HepG2 (cell line): ENCODE results near the gene BCL11B. TPM values are rescaled to one million over a fixed set of nuclear protein-coding genes. Genes with fewer than 3 reads are reported as not detected.

Source experiments
- ATAC-seq: fragments of 200-7000 bp; cut with Tn5 transposase; 3 replicates; pipeline ENCODE4 v1.9.1; 2020; ENCODE audit warnings: mild to moderate bottlenecking, moderate library complexity
- BruUV-seq: library from RNA; stranded (reverse); fragments of 400-500 nt; replicated peaks from 2 replicates; lab custom pipeline; 2021; lab: Mats Ljungman, UMichigan
- CTCF ChIA-PET: fragments of 300-600 bp; formaldehyde crosslinking; extraction: SDS; loops from one replicate; lab custom pipeline; 2021; ENCODE audit warnings: low total read pairs, inconsistent platforms, low intra/inter-chr PET ratio; lab: Yijun Ruan, JAX
- POLR2A ChIA-PET: fragments of 350-600 bp; sonication (Branson Sonifier 250); formaldehyde crosslinking; loops from one replicate; lab custom pipeline; 2020; ENCODE audit warnings: antibody characterized with exemption, inconsistent platforms; lab: Yijun Ruan, JAX
- DNase-seq: peaks from one replicate; pipeline ENCODE4 v3.0.0-alpha.2; 2015; ENCODE audit warnings: low spot score
- FAIRE-seq: peaks from 3 replicates; lab custom pipeline; 2011; peaks lifted over from hg19 to GRCh38; lab: Jason Lieb, UNC
- H2AFZ ChIP-seq: one replicate; pipeline ENCODE4 v1.6.1; 2011; ENCODE audit warnings: low read length, inconsistent platforms
- H3K27ac ChIP-seq: fragments of 300-600 bp; 3 replicates; pipeline ENCODE4 v1.8.0; 2011; ENCODE audit warnings: mixed run types, mild to moderate bottlenecking, mixed read lengths, low read length, inconsistent platforms; ENCODE audit not compliant: insufficient read depth; ENCODE audit errors: extremely low read length
- H3K27me3 ChIP-seq, 2 experiments: fragments of 200-600 bp in 1 of 2; 2 replicates in 1 of 2; 3 replicates in 1 of 2; pipeline versions ENCODE4 v1.6.0 to v1.8.0; 2011; ENCODE audit warnings: low read length in 2 of 2, mild to moderate bottlenecking in 2 of 2, moderate library complexity in 2 of 2, inconsistent platforms in 1 of 2; ENCODE audit not compliant: insufficient read depth in 2 of 2, control insufficient read depth in 1 of 2
- H3K36me3 ChIP-seq, 2 experiments: fragments of 200-600 bp in 1 of 2; replicated peaks in 1 of 2; 2 replicates in 1 of 2; 3 replicates in 1 of 2; pipeline versions ENCODE4 v1.5.1 to v1.8.0; 2011; ENCODE audit warnings: low read length in 2 of 2, inconsistent platforms in 1 of 2; ENCODE audit not compliant: insufficient read depth in 2 of 2, control insufficient read depth in 1 of 2
- H3K4me1 ChIP-seq: 2 replicates; pipeline ENCODE4 v1.5.1; 2012; ENCODE audit warnings: low read length, inconsistent platforms; ENCODE audit not compliant: insufficient read depth
- H3K4me2 ChIP-seq: 2 replicates; pipeline ENCODE4 v1.6.0; 2011; ENCODE audit warnings: low read depth, low read length, inconsistent platforms
- H3K4me3 ChIP-seq, 3 experiments: fragments of 200-600 bp in 1 of 3; sonication (generic), shearing (Covaris generic) in 1 of 3; replicated peaks in 1 of 3; 2 replicates each; pipeline ENCODE4 v1.5.1; 2011 to 2016; ENCODE audit warnings: low read length in 3 of 3, inconsistent platforms in 2 of 3, low read depth in 2 of 3, mild to moderate bottlenecking in 2 of 3, control low read depth in 1 of 3, mixed read lengths in 1 of 3; ENCODE audit not compliant: insufficient read depth in 1 of 3
- H3K79me2 ChIP-seq: one replicate; pipeline ENCODE4 v1.6.1; 2011; ENCODE audit warnings: low read length, inconsistent platforms; ENCODE audit not compliant: insufficient read depth
- H3K9ac ChIP-seq: 2 replicates; pipeline ENCODE4 v1.6.0; 2011; ENCODE audit warnings: mild to moderate bottlenecking, low read depth, low read length, inconsistent platforms; ENCODE audit not compliant: insufficient read depth
- H3K9me3 ChIP-seq: 2 replicates; pipeline ENCODE4 v1.5.1; 2012; ENCODE audit warnings: mild to moderate bottlenecking, low read length
- H4K20me1 ChIP-seq: 2 replicates; pipeline ENCODE4 v1.6.0; 2011; ENCODE audit warnings: inconsistent platforms, mild to moderate bottlenecking, low read length, moderate library complexity; ENCODE audit not compliant: insufficient read depth
- CREB1 ChIP-seq, 2 experiments: fragments of 450-650 bp in 1 of 2; IDR thresholded peaks; 2 replicates each; pipeline ENCODE4 v1.6.1; 2016 to 2017; ENCODE audit warnings: control low read depth in 1 of 2, mild to moderate bottlenecking in 1 of 2, missing compliant biosample characterization in 1 of 2, missing genetic modification characterization in 1 of 2
- HNRNPK ChIP-seq: fragments of 200-400 bp; formaldehyde crosslinking; IDR thresholded peaks from 2 replicates; pipeline ENCODE4 v1.6.1; 2018; ENCODE audit warnings: low read length, low read depth, moderate library complexity, mild to moderate bottlenecking; ENCODE audit not compliant: poor library complexity, severe bottlenecking
- HNRNPL ChIP-seq: fragments of 200-400 bp; formaldehyde crosslinking; IDR thresholded peaks from 2 replicates; pipeline ENCODE4 v1.6.1; 2017; ENCODE audit warnings: mild to moderate bottlenecking, low read depth, low read length
- HOMEZ ChIP-seq: IDR thresholded peaks from 2 replicates; pipeline ENCODE4 v1.6.1; 2016; ENCODE audit warnings: low read depth
- JARID2 ChIP-seq: sonication (generic); formaldehyde crosslinking; IDR thresholded peaks from 2 replicates; pipeline ENCODE4 v1.8.1; 2023; ENCODE audit warnings: missing genetic modification reagents, inconsistent platforms; ENCODE audit not compliant: insufficient replicate concordance
- KLF6 ChIP-seq: IDR thresholded peaks from 2 replicates; pipeline ENCODE4 v1.8.0; 2016; ENCODE audit warnings: missing biosample characterization, missing genetic modification reagents
- XBP1 ChIP-seq: sonication (generic); formaldehyde crosslinking; IDR thresholded peaks from 2 replicates; pipeline ENCODE4 v1.5.0; 2020; ENCODE audit warnings: missing genetic modification reagents
- ZNF362 ChIP-seq: sonication (generic); formaldehyde crosslinking; IDR thresholded peaks from 2 replicates; pipeline ENCODE4 v1.4.0; 2020; ENCODE audit warnings: missing genetic modification reagents, mild to moderate bottlenecking, borderline replicate concordance
- ZNF441 ChIP-seq: sonication (generic); formaldehyde crosslinking; IDR thresholded peaks from 2 replicates; pipeline ENCODE4 v1.7.0; 2021; ENCODE audit warnings: missing genetic modification reagents, borderline replicate concordance
- ZNF564 ChIP-seq: sonication (generic); formaldehyde crosslinking; IDR thresholded peaks from 2 replicates; pipeline ENCODE4 v1.8.1; 2023; ENCODE audit warnings: mild to moderate bottlenecking, missing genetic modification reagents
- ZNF577 ChIP-seq: sonication (generic); formaldehyde crosslinking; IDR thresholded peaks from 2 replicates; pipeline ENCODE4 v1.4.0; 2020; ENCODE audit warnings: mild to moderate bottlenecking, low read depth, missing genetic modification reagents, borderline replicate concordance
- ZNF747 ChIP-seq: sonication (generic); formaldehyde crosslinking; IDR thresholded peaks from 2 replicates; pipeline ENCODE4 v1.8.1; 2023; ENCODE audit warnings: missing genetic modification reagents, mild to moderate bottlenecking, borderline replicate concordance
- ZNF781 ChIP-seq: sonication (generic); formaldehyde crosslinking; IDR thresholded peaks from 2 replicates; pipeline ENCODE4 v1.5.1; 2020; ENCODE audit warnings: borderline replicate concordance, mild to moderate bottlenecking, missing genetic modification reagents; ENCODE audit errors: not compliant biosample characterization
- WGBS: methylation state at CpG from one replicate; pipeline ENCODE4 v1.1.6; 2017; ENCODE audit warnings: low lambda C conversion rate; 5-methylcytosine and 5-hydroxymethylcytosine counted together
- in situ Hi-C: cut with HindIII; loops from 2 replicates; pipeline ENCODE4 v1.10.0; 2017; ENCODE audit warnings: low pct_unique_long_range_greater_than_20kb; ENCODE audit not compliant: extremely low pct_ligation_motif_present
- intact Hi-C: fragments of 100-400 bp; cut with micrococcal nuclease; formaldehyde crosslinking; loops from one replicate; pipeline ENCODE4 v1.10.0; 2022; ENCODE audit not compliant: unreplicated experiment
- polyA plus RNA-seq, 8 experiments: library from polyadenylated mRNA; depleted of rRNA in 3 of 8; stranded (reverse) in 7 of 8; unstranded in 1 of 8; fragments of >200 nt; fragmentation: Illumina TruSeq in 4 of 8; extraction: Trizol in 4 of 8; gene quantifications; 2 replicates each; pipeline versions ENCODE4 v1.2.1 to v1.2.3, GENCODE V29; 2011 to 2016; ENCODE audit warnings: low read depth in 4 of 8, missing spikeins in 1 of 8, mixed read lengths in 1 of 8; ENCODE audit not compliant: insufficient read depth in 1 of 8
- total RNA-seq, 5 experiments: library from RNA; depleted of rRNA; stranded (reverse); fragments of >200 nt; fragmentation: Illumina TruSeq; extraction: Trizol; gene quantifications; 2 replicates each; pipeline ENCODE4 v1.2.3, GENCODE V29; 2016; ENCODE audit warnings: low read depth in 1 of 5

BCL11B gene
- total and polyA plus RNA-seq, 2 of the 13 experiments (the other 11 are each of a cell fraction or from before 2014, with no cell fraction given), result not detected

- Histone ChIP-seq H2AFZ (no peak overlapping the region), H3K9ac (no peak overlapping the region), H3K4me1 (no peaks in the 10 kb centered on the region), H3K36me3 (no peaks in the 10 kb centered on the region), H4K20me1 (no peaks in the 10 kb centered on the region), H3K27ac (no peak overlapping the region), H3K9me3 (no peaks in the 10 kb centered on the region), H3K27me3 (peaks cover 3 to 81% of the 10 kb centered on the region in 2 experiments; a peak in 4 of 5 replicates), H3K79me2 (no peaks in the 10 kb centered on the region), H3K4me3 (no peak overlapping the region), H3K4me2 (no peak overlapping the region)
- CTCF ChIA-PET, result no interaction called here
- DNase-seq, result no peak
- WGBS, result 4% methylated on average over 9 of the region's 9 CpGs
- BruUV-seq, result no TSS peak
- in situ Hi-C loops, result loop anchor here (10.0 to 25.0 kb wide), 3 partner anchors 135 to 1273 kb away; no protein-coding TSS in a partner anchor
- intact Hi-C loops, result loop anchor here (10.0 kb wide), 1 partner anchor 1965 kb away; no protein-coding TSS in a partner anchor
- no peak for ATAC-seq
- no peak for FAIRE-seq
- no peak for TF ChIP-seq ZNF362 (CRISPR knock-in tag)
- TF ChIP-seq ZNF577, result no peak
- TF ChIP-seq HNRNPK, result no peak
- TF ChIP-seq ZNF747, result no peak
- TF ChIP-seq, all 625 proteins: peak for 0
- POLR2A ChIA-PET, result no interaction called here
These were observed 11.9 kb downstream of the BCL11B start for GRCh38 chr14:99260116-99260515.

GRCh38 chr14:99258876-99259726, 12.9 kb downstream of the BCL11B start:
- Histone ChIP-seq H3K79me2 (no peaks in the 10 kb centered on the region), H3K36me3 (no peaks in the 10 kb centered on the region), H3K27me3 (peaks cover 3 to 79% of the 10 kb centered on the region in 2 experiments; a peak in 4 of 5 replicates), H4K20me1 (no peaks in the 10 kb centered on the region), H3K4me3 (no peak overlapping the region), H3K9ac (no peak overlapping the region), H2AFZ (no peak overlapping the region), H3K4me2 (no peak overlapping the region), H3K27ac (no peak overlapping the region), H3K4me1 (no peaks in the 10 kb centered on the region), H3K9me3 (no peaks in the 10 kb centered on the region)
- no peak for TF ChIP-seq ZNF564
- TF ChIP-seq KLF6 (CRISPR knock-in tag), result no peak
- no peak for TF ChIP-seq XBP1 (CRISPR knock-in tag)
- no peak for TF ChIP-seq CREB1 (IDR thresholded peaks at IDR 0.05)
- no peak for TF ChIP-seq CREB1 (CRISPR knock-in tag; IDR thresholded peaks at IDR 0.05)
- no peak for TF ChIP-seq HOMEZ
- TF ChIP-seq ZNF441 (CRISPR knock-in tag), result no peak
- no peak for TF ChIP-seq HNRNPL
- TF ChIP-seq JARID2 (CRISPR knock-in tag), result no peak
- no peak for TF ChIP-seq ZNF781 (CRISPR knock-in tag)
- FAIRE-seq (no peak), ATAC-seq (no peak), DNase-seq (no peak)
- no TSS peak for BruUV-seq
- WGBS, result 41% methylated on average over 27 of the region's 27 CpGs
- POLR2A ChIA-PET, result no interaction called here
- CTCF ChIA-PET, result no interaction called here
- intact Hi-C loops (loop anchor here (5.0 kb wide), 1 partner anchor 713 kb away; no protein-coding TSS in a partner anchor), in situ Hi-C loops (loop anchor here (25.0 kb wide), 2 partner anchors 1122 to 1272 kb away; no protein-coding TSS in a partner anchor)
